ENCODE measurements around the gene SZT2.

The SZT2 gene

DNA sequence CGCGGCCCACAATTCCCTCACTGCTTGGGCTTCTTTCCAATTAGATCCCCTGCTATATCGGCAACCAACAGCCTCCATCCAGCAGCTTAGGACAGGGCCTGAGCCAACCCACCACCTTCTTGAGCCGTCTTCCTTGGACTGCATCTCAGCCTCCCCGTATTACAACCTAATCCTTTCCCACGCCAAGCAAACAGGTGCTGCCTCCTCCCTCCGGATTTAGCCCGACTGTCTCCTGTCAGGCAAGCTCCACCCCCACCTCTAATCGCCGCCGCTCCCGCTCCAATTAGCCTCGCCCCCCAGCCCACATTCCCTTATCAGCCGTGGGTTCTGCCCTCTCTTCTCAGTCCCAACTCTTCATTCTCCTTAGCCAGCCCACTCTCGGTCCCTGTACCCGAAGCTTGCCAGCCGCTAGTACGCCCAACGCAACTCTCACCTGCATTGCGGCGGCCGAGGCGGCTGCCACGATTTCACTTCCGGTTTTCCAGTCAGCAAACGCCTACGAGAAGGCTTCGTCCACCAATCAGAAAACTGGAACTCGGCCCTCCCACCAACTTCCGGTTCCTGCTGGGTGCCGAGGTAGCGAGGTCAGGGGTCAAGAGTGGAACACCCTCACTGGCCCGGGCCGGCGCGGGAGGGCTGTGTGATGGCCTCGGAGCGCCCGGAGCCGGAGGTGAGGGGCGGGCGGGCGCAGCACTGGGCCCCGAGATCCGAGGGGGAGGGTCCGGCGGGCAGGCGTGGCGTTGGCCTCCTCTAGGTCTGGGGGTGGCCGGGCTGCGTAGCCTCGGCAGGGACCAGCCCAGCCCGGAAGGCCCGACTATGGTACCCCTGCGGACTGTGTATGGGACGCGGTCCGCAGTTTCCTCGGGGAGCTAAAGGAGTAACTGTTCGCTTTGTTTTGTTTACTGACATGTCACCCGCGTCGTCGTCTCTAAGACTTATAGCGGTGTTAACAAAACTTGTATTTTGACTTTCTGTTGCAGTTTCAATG lies at the start of gene SZT2, which contains the start of gene MED8:
TSS of gene SZT2 (plus strand) at position 574 of the 988 bp plus-strand sequence. CDS start at position 644, 70 bp downstream.
TSS of gene MED8 (minus strand) at position 475 of the 988 bp plus-strand sequence. CDS start at position 439, 36 bp downstream.
- H3K36me3 ChIP-seq (replicated peaks), result peaks cover 26% of the 10 kb centered on the region
- H3K27me3 ChIP-seq (replicated peaks), result no peaks in the 10 kb centered on the region
- TF ChIP-seq CTCF (IDR thresholded peaks at IDR 0.05; ENCODE audit: low read depth, low read length, missing control alignments), result no peak
- in situ Hi-C loops (cut with HindIII; ENCODE audit: low pct_ligation_motif_present, low sequenced_read_pairs), result no loop called here
- peak within 1 kb of the TSS; percentile 87 for H3K27ac ChIP-seq
- peak within 1 kb of the TSS; percentile 97 for H3K4me3 ChIP-seq (ENCODE audit: low read depth, low read length)
- peak; percentile 91 for DNase-seq

DNA sequence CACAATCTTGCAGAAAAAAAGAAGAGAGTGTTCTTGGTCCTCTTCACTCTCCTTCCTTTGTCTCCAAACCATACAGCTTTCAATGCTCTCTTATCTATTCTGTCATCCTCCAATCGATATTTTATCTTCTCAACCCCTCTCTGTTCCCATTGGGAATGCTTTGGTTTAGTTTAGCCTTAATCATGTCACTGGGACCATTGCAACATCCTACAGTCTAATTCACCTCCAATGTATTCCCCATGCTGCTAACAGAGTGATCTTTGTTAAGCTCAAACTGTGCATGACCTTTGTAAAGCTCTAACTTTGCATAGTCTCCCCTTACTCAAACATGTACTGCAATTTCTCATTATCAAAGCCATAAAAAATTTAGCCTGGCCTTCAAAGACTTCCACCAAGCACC lies 49.1 kb upstream of the SZT2 start:
- DNase-seq, result no peak
- no peak for TF ChIP-seq CTCF (IDR thresholded peaks at IDR 0.05; ENCODE audit: low read depth, low read length, missing control alignments)
- in situ Hi-C loops (cut with HindIII; ENCODE audit: low pct_ligation_motif_present, low sequenced_read_pairs), result no loop called here
- Histone ChIP-seq H3K4me3 (ENCODE audit: low read depth, low read length) (no peak overlapping the region), H3K36me3 (replicated peaks) (no peaks in the 10 kb centered on the region), H3K27ac (no peak overlapping the region), H3K27me3 (replicated peaks) (no peaks in the 10 kb centered on the region)

GRCh38 chr1:43344267-43344850 lies 45.3 kb upstream of the SZT2 start:
- H3K36me3 ChIP-seq (replicated peaks), result no peaks in the 10 kb centered on the region
- DNase-seq, result no peak
- in situ Hi-C loops (cut with HindIII; ENCODE audit: low pct_ligation_motif_present, low sequenced_read_pairs), result no loop called here
- TF ChIP-seq CTCF (IDR thresholded peaks at IDR 0.05; ENCODE audit: low read depth, low read length, missing control alignments), result no peak
- no peak overlapping the region for H3K27ac ChIP-seq
- H3K4me3 ChIP-seq (ENCODE audit: low read depth, low read length), result no peak overlapping the region
- no peaks in the 10 kb centered on the region for H3K27me3 ChIP-seq (replicated peaks)

- Histone ChIP-seq H3K36me3 (replicated peaks) (no peaks in the 10 kb centered on the region), H3K27me3 (replicated peaks) (no peaks in the 10 kb centered on the region), H3K27ac (no peak overlapping the region), H3K4me3 (ENCODE audit: low read depth, low read length) (no peak overlapping the region)
- in situ Hi-C loops (cut with HindIII; ENCODE audit: low pct_ligation_motif_present, low sequenced_read_pairs), result no loop called here
- DNase-seq, result no peak
- TF ChIP-seq CTCF (IDR thresholded peaks at IDR 0.05; ENCODE audit: low read depth, low read length, missing control alignments), result no peak
Measured at GRCh38 chr1:43345120-43345519, 44.6 kb upstream of the SZT2 start.

DNA sequence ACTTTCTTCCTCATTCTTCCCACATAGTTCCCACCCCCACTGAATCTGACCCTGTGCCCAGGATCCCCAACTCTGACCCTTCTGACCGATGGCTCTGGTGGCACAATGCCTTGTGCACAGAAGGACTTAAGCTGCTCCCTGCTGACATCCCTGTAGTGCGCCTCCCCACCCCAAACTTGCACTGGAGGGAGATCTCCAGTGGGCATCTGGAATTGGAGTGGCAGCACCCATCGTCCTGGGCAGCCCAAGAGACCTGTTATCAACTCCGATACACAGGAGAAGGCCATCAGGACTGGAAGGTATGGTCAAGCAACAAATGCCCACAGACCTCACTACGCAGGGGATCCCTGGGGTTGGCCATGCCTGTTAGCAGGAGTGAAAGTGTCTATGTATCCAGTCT lies 43.1 kb upstream of the SZT2 start:
- Histone ChIP-seq H3K36me3 (replicated peaks) (no peaks in the 10 kb centered on the region), H3K4me3 (ENCODE audit: low read depth, low read length) (no peak overlapping the region)
- in situ Hi-C loops (cut with HindIII; ENCODE audit: low pct_ligation_motif_present, low sequenced_read_pairs), result no loop called here

More for the DNA sequence above, 43.1 kb upstream of the SZT2 start:
- TF ChIP-seq CTCF (IDR thresholded peaks at IDR 0.05; ENCODE audit: low read depth, low read length, missing control alignments), result no peak
- Histone ChIP-seq H3K27ac (no peak overlapping the region), H3K27me3 (replicated peaks) (no peaks in the 10 kb centered on the region)
- DNase-seq, result no peak
